ENCODE data around the gene STK38L. TPM values are rescaled to one million over a fixed set of nuclear protein-coding genes. Genes with fewer than 3 reads are reported as not detected.

Gene STK38L
- total RNA-seq, 6 donors from 2014 or later = 11.1 to 31.7 (median 17.6) TPM

- peak in 1 of 2 donors; percentile 32 for ATAC-seq (ENCODE audit: low FRiP score in 2 of 2)
- 47 to 49% methylated on average over 2 of the region's 2 CpGs for WGBS, 2 donors
- TF ChIP-seq CTCF (IDR thresholded peaks at IDR 0.05) (no peak), EP300 (IDR thresholded peaks at IDR 0.05) (no peak), POLR2AphosphoS5 (IDR thresholded peaks at IDR 0.05) (no peak), POLR2A (IDR thresholded peaks at IDR 0.05) (no peak)
- no peaks in the 10 kb centered on the region for H3K27me3 ChIP-seq
- no peak for DNase-seq
- H3K9me3 ChIP-seq = no peaks in the 10 kb centered on the region
- H3K36me3 ChIP-seq = no peaks in the 10 kb centered on the region
- no peak overlapping the region for H3K4me3 ChIP-seq
- peak overlapping the region in 3 of 4 donors; percentile 44 to 71 (median 49) for H3K27ac ChIP-seq
- peaks cover 8 to 30% (median 15%) of the 10 kb centered on the region in 4 donors for H3K4me1 ChIP-seq
These were observed 28.4 kb downstream of the STK38L start for GRCh38 chr12:27272373-27273028.

- no peaks in the 10 kb centered on the region for H3K27me3 ChIP-seq
- ATAC-seq (ENCODE audit: low FRiP score in 2 of 2) = no peak
- peak overlapping the region in 3 of 4 donors; percentile 44 to 71 (median 49) for H3K27ac ChIP-seq
- TF ChIP-seq CTCF (IDR thresholded peaks at IDR 0.05) (no peak), EP300 (IDR thresholded peaks at IDR 0.05) (no peak), POLR2AphosphoS5 (IDR thresholded peaks at IDR 0.05) (no peak), POLR2A (IDR thresholded peaks at IDR 0.05) (no peak)
- H3K4me3 ChIP-seq = no peak overlapping the region
- H3K4me1 ChIP-seq = peaks cover 14 to 34% (median 21%) of the 10 kb centered on the region in 4 donors
- no peaks in the 10 kb centered on the region for H3K9me3 ChIP-seq
- H3K36me3 ChIP-seq = no peaks in the 10 kb centered on the region
- DNase-seq = no peak
- 90 to 91% methylated on average over 5 of the region's 5 CpGs for WGBS, 2 donors
These were observed 29.0 kb downstream of the STK38L start for GRCh38 chr12:27273114-27273513.

- Histone ChIP-seq H3K27ac (no peak overlapping the region), H3K36me3 (no peaks in the 10 kb centered on the region), H3K4me3 (no peak overlapping the region), H3K4me1 (peaks cover 16 to 37% (median 23%) of the 10 kb centered on the region in 4 donors), H3K27me3 (no peaks in the 10 kb centered on the region), H3K9me3 (no peaks in the 10 kb centered on the region)
- DNase-seq (no peak), ATAC-seq (ENCODE audit: low FRiP score in 2 of 2) (no peak)
- TF ChIP-seq CTCF (IDR thresholded peaks at IDR 0.05) (no peak), EP300 (IDR thresholded peaks at IDR 0.05) (no peak), POLR2AphosphoS5 (IDR thresholded peaks at IDR 0.05) (no peak), POLR2A (IDR thresholded peaks at IDR 0.05) (no peak)
- 92 to 98% methylated on average over 2 of the region's 2 CpGs for WGBS, 2 donors
These were observed 30.6 kb downstream of the STK38L start for GRCh38 chr12:27274706-27275105.

GRCh38 chr12:27276275-27276674 lies 32.2 kb downstream of the STK38L start:
- Histone ChIP-seq H3K36me3 (no peaks in the 10 kb centered on the region), H3K4me1 (peaks cover 16 to 37% (median 24%) of the 10 kb centered on the region in 4 donors), H3K4me3 (no peak overlapping the region), H3K27ac (no peak overlapping the region), H3K9me3 (no peaks in the 10 kb centered on the region), H3K27me3 (no peaks in the 10 kb centered on the region)
- 70 to 92% methylated on average over 3 of the region's 3 CpGs for WGBS, 2 donors
- ATAC-seq (ENCODE audit: low FRiP score in 2 of 2) (no peak), DNase-seq (no peak)
- TF ChIP-seq POLR2A (IDR thresholded peaks at IDR 0.05) (no peak), CTCF (IDR thresholded peaks at IDR 0.05) (no peak), EP300 (IDR thresholded peaks at IDR 0.05) (no peak), POLR2AphosphoS5 (IDR thresholded peaks at IDR 0.05) (no peak)

GRCh38 chr12:27277846-27278260 lies 33.8 kb downstream of the STK38L start:
- WGBS, 2 donors = 58% methylated on average over 1 of the region's 1 CpG
- TF ChIP-seq POLR2A (IDR thresholded peaks at IDR 0.05) (no peak), POLR2AphosphoS5 (IDR thresholded peaks at IDR 0.05) (no peak)

More at GRCh38 chr12:27277846-27278260, 33.8 kb downstream of the STK38L start:
- H3K27me3 ChIP-seq = no peaks in the 10 kb centered on the region
- DNase-seq = no peak
- H3K9me3 ChIP-seq = no peaks in the 10 kb centered on the region
- peak overlapping the region in 1 of 4 donors; percentile 11 for H3K27ac ChIP-seq
- H3K4me1 ChIP-seq = peaks cover 9 to 23% (median 13%) of the 10 kb centered on the region in 4 donors
- ATAC-seq (ENCODE audit: low FRiP score in 2 of 2) = peak in 1 of 2 donors; percentile 90
- no peak overlapping the region for H3K4me3 ChIP-seq
- H3K36me3 ChIP-seq = no peaks in the 10 kb centered on the region
